Measurements from ENCODE around the gene RNF175. TPM values are rescaled to one million over a fixed set of nuclear protein-coding genes. Genes with fewer than 3 reads are reported as not detected.
A peak's percentile ranks its signal among the peaks of the same experiment; 100 is the strongest.

RNF175 gene
- total RNA-seq, 1 donor from 2014 or later, result 1.9 TPM

- Mint-ChIP-seq H3K36me3 (ENCODE audit: insufficient read depth) (no peaks in the 10 kb centered on the region), H3K4me1 (ENCODE audit: low read depth) (peaks cover 4% of the 10 kb centered on the region), H3K27me3 (peaks cover 31% of the 10 kb centered on the region), H3K9me3 (ENCODE audit: low read depth) (no peaks in the 10 kb centered on the region), H3K4me3 (ENCODE audit: low read depth) (no peak overlapping the region), H3K27ac (no peak overlapping the region)
- no peak for DNase-seq (ENCODE audit: low spot score, unreplicated experiment)
- no peak for TF ChIP-seq CTCF (IDR thresholded peaks at IDR 0.05; ENCODE audit: unreplicated experiment)
Observed at GRCh38 chr4:153799694-153800074, 39.9 kb upstream of the RNF175 start.

- Mint-ChIP-seq H3K4me3 (ENCODE audit: low read depth) (no peak overlapping the region), H3K36me3 (ENCODE audit: insufficient read depth) (no peaks in the 10 kb centered on the region), H3K27me3 (peaks cover 36% of the 10 kb centered on the region), H3K4me1 (ENCODE audit: low read depth) (peaks cover 6% of the 10 kb centered on the region), H3K9me3 (ENCODE audit: low read depth) (no peaks in the 10 kb centered on the region), H3K27ac (no peak overlapping the region)
- no peak for TF ChIP-seq CTCF (IDR thresholded peaks at IDR 0.05; ENCODE audit: unreplicated experiment)
- no peak for DNase-seq (ENCODE audit: low spot score, unreplicated experiment)
Observed at GRCh38 chr4:153798901-153799693, 39.3 kb upstream of the RNF175 start.

- peaks cover 41% of the 10 kb centered on the region for H3K27me3 Mint-ChIP-seq
- H3K9me3 Mint-ChIP-seq (ENCODE audit: low read depth), result no peaks in the 10 kb centered on the region
- no peak overlapping the region for H3K27ac Mint-ChIP-seq
- no peak overlapping the region for H3K4me3 Mint-ChIP-seq (ENCODE audit: low read depth)
- no peaks in the 10 kb centered on the region for H3K36me3 Mint-ChIP-seq (ENCODE audit: insufficient read depth)
- no peak for TF ChIP-seq CTCF (IDR thresholded peaks at IDR 0.05; ENCODE audit: unreplicated experiment)
- peaks cover 10% of the 10 kb centered on the region for H3K4me1 Mint-ChIP-seq (ENCODE audit: low read depth)
- DNase-seq (ENCODE audit: low spot score, unreplicated experiment), result no peak
Observed at GRCh38 chr4:153798420-153798819, 38.6 kb upstream of the RNF175 start.

- Mint-ChIP-seq H3K9me3 (ENCODE audit: low read depth) (no peaks in the 10 kb centered on the region), H3K4me3 (ENCODE audit: low read depth) (no peak overlapping the region), H3K27me3 (peaks cover 80% of the 10 kb centered on the region), H3K36me3 (ENCODE audit: insufficient read depth) (no peaks in the 10 kb centered on the region), H3K4me1 (ENCODE audit: low read depth) (peaks cover 19% of the 10 kb centered on the region), H3K27ac (no peak overlapping the region)
- TF ChIP-seq CTCF (IDR thresholded peaks at IDR 0.05; ENCODE audit: unreplicated experiment), result no peak
- DNase-seq (ENCODE audit: low spot score, unreplicated experiment), result no peak
Observed at GRCh38 chr4:153794006-153794405, 34.2 kb upstream of the RNF175 start.

- Mint-ChIP-seq H3K27me3 (peaks cover 89% of the 10 kb centered on the region), H3K36me3 (ENCODE audit: insufficient read depth) (no peaks in the 10 kb centered on the region), H3K27ac (peak overlapping the region; percentile 16), H3K4me3 (ENCODE audit: low read depth) (peak overlapping the region; percentile 67), H3K9me3 (ENCODE audit: low read depth) (no peaks in the 10 kb centered on the region), H3K4me1 (ENCODE audit: low read depth) (peaks cover 26% of the 10 kb centered on the region)
- TF ChIP-seq CTCF (IDR thresholded peaks at IDR 0.05; ENCODE audit: unreplicated experiment), result no peak
- DNase-seq (ENCODE audit: low spot score, unreplicated experiment), result no peak
Observed at GRCh38 chr4:153792618-153793247, 32.9 kb upstream of the RNF175 start.

Measured in progenitor cell of endocrine pancreas (in vitro differentiated cells).